Measurements from ENCODE around the gene UNK.

DNA sequence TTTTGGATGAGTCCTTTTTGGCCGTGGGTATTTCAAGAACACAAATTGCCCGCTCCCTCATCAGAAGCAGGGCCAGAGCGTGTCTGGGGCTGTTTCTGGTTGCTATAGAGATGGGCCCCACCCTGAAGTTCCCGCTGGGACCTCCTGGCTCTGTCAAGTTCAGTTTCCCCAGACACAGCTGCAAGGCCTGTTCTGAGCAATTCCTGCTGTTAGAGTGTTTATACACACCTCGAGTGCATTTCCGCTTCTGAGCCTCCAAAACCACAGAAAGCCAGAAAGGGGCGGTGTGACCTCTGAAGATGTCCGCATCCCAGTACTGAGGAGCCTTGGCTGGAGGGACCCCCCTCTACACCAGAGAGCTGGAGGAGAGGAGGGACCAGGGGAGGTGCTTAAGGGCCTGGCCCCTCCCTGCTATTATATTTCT is 79.9 kb downstream of the UNK start:
- TF ChIP-seq, protein P1, sequence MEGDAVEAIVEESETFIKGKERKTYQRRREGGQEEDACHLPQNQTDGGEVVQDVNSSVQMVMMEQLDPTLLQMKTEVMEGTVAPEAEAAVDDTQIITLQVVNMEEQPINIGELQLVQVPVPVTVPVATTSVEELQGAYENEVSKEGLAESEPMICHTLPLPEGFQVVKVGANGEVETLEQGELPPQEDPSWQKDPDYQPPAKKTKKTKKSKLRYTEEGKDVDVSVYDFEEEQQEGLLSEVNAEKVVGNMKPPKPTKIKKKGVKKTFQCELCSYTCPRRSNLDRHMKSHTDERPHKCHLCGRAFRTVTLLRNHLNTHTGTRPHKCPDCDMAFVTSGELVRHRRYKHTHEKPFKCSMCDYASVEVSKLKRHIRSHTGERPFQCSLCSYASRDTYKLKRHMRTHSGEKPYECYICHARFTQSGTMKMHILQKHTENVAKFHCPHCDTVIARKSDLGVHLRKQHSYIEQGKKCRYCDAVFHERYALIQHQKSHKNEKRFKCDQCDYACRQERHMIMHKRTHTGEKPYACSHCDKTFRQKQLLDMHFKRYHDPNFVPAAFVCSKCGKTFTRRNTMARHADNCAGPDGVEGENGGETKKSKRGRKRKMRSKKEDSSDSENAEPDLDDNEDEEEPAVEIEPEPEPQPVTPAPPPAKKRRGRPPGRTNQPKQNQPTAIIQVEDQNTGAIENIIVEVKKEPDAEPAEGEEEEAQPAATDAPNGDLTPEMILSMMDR (conservative IDR thresholded peaks at IDR 0.05 in 1 of 2, IDR thresholded peaks at IDR 0.05 in 1 of 2; ENCODE audit: low read depth in 1 of 2, low read length in 2 of 2): no peak
- TF ChIP-seq EZH2 (IDR thresholded peaks at IDR 0.05; ENCODE audit: low read length, missing control alignments): no peak
